ENCODE measurements around the gene CNST.
A peak's percentile ranks its signal among the peaks of the same experiment; 100 is the strongest.
"Not testable (repeated sequence)": the region's sequence is repeated elsewhere in the genome, so short reads cannot be mapped to it uniquely, and the experiment has no call there.

Gene CNST

DNA sequence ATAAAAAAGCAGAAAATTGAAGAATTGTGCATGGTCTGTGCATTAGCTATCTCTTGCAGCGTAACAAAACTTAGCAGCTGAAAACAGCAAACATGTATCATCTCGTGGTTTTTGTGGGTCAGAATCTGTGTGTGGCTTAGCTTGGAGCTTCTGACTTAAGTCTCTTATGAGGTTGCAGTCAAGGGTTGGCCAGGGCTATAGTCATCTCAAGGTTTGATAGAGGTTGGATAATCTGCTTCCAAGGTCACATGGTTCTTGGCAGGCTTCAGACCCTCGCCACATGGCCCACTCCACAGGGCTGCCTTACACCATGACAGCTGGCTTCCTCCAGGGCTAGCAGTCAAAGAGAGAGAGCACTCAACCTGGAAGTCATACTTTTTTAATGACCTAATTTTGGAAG, 35.9 kb downstream of the CNST start:
- TF ChIP-seq, protein P1, sequence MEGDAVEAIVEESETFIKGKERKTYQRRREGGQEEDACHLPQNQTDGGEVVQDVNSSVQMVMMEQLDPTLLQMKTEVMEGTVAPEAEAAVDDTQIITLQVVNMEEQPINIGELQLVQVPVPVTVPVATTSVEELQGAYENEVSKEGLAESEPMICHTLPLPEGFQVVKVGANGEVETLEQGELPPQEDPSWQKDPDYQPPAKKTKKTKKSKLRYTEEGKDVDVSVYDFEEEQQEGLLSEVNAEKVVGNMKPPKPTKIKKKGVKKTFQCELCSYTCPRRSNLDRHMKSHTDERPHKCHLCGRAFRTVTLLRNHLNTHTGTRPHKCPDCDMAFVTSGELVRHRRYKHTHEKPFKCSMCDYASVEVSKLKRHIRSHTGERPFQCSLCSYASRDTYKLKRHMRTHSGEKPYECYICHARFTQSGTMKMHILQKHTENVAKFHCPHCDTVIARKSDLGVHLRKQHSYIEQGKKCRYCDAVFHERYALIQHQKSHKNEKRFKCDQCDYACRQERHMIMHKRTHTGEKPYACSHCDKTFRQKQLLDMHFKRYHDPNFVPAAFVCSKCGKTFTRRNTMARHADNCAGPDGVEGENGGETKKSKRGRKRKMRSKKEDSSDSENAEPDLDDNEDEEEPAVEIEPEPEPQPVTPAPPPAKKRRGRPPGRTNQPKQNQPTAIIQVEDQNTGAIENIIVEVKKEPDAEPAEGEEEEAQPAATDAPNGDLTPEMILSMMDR (IDR thresholded peaks at IDR 0.05; ENCODE audit: low read depth, low read length, missing control alignments): no peak
- H3K4me3 ChIP-seq (replicated peaks; ENCODE audit: low read depth, low read length): no peak overlapping the region
- DNase-seq (ENCODE audit: extremely low read depth, low read depth): no peak

DNA sequence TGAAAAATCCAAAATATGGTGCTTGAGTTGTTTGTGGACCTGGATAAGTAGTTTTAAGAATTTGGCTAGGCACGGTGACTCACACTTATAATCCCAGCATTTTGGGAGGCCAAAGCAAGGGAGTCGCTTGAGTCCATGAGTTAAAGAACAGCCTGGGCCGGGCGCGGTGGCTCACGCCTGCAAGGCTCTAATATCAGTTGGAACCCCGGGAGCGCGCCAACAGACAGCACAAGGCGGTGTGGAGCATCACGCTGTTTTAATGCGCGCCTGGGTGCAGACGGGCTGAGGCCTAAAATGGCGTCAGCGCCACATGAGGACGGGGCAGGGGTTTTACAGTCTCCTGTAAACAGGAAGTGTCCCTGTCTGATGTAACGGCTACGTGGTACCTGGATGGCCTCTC, 39.0 kb downstream of the CNST start:
- DNase-seq (ENCODE audit: extremely low read depth, low read depth); H3K4me3 ChIP-seq (replicated peaks; ENCODE audit: low read depth, low read length): not testable (repeated sequence)

DNA sequence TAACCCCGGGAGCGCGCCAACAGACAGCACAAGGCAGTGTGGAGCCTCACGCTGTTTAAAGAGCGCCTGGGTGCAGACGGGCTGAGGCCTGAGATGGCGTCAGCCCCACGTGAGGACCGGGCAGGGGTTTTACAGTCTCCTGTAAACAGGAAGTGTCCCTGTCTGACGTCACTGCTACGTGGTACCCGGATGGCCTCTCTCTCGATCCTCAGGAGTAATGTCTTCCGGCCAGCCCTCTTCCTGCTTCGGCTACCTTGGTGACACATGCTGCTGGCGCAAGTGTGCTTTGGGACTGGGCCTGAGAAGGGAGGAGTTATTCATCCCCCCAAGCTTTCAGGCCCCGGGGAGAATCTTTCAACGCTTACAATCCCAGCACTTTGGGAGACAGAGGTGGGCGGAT, 41.2 kb downstream of the CNST start:
- TF ChIP-seq, protein P1 (IDR thresholded peaks at IDR 0.05; ENCODE audit: low read depth, low read length, missing control alignments): no peak
- no peak for DNase-seq (ENCODE audit: extremely low read depth, low read depth)
- H3K4me3 ChIP-seq (replicated peaks; ENCODE audit: low read depth, low read length): no peak overlapping the region

DNA sequence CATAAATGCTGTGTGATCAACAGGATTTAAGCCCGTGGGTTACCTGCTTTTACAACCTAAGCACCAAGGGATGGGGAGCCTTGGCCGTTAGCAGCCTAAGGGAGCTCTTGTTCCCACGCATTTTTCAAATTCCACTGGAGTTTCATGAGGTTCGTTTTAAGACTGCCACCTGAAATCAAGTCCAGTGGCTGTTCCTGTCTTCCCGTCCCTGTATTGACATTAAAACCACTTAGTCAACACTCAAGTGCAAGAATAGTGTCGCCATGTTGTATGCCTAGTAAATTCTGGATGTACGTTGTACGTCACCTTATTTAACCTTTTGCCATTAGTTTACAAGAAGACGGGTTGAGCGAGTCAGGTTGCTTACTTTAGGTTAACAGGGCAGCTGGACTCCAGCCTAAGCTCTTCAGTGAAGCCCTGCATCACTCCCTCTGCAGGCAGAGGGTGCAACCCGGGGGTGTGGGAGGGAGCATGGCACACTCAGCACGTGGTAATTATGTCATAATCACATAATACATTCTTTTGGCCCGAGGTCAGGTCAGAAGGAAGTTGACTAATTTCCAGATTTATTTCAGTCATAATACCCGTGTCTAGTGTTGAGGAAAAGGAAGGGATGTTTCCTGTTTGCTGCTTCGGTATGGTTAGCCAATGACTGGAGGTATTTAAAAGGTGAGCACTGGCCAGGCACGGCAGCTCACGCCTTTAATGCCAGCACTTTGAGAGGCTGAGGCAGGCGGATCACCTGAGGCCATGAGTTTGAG, 42.5 kb downstream of the CNST start:
- H3K4me3 ChIP-seq (replicated peaks; ENCODE audit: low read depth, low read length): no peak overlapping the region
- TF ChIP-seq, protein P1 (IDR thresholded peaks at IDR 0.05; ENCODE audit: low read depth, low read length, missing control alignments): peak; percentile 24
- peak; percentile 91 for DNase-seq (ENCODE audit: extremely low read depth, low read depth)

DNA sequence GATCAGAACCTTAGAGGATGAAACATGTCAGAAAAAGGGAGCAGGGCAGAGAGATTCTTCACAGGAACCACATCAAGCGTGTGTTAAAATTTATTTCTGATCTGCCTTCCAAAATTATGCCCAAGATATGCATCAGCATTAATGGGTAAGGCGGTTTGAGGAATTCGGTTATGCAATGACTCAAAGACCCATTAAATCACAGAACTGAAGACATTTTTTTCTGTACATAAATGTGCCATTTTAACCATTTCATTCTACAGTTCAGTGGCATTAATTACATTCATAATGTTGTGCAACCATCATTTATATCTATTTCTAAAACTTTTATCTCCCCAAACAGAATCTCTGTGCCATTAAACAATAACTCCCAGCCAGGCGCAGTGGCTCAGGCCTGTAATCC, 43.4 kb downstream of the CNST start:
- TF ChIP-seq, protein P1 (IDR thresholded peaks at IDR 0.05; ENCODE audit: low read depth, low read length, missing control alignments): no peak
- DNase-seq (ENCODE audit: extremely low read depth, low read depth): no peak
- no peak overlapping the region for H3K4me3 ChIP-seq (replicated peaks; ENCODE audit: low read depth, low read length)

DNA sequence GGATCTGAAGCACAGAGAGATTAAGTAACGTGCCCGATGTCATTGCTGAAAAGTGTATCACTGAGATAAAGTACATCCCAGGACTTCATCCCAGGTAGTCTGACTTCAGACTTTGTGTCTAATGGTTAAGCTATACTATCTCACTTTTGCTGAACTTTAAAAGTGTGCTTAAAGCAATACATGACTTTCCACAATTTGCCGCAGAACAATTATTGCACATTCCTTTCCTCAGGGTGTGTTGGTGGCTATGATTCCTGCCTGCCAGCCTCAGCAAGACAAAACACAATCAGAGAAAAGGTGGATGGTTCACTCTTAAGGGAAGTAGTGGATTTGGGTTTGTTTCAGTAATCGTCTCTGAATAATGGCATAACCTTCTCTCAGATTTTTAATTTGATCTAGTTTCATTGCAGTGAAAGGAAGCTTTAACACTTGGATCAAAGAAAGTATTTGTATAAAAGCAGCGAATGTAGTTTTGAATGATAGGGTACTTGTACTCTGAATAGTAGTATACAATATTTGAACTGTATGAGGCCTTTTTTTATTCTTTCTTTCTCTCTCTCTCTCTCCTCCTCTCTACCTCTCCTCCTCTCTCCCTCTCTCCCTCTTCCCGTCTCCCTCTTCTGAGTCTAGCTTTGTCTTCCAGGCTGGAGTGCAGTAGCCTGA, 47.0 kb downstream of the CNST start:
- no peak overlapping the region for H3K4me3 ChIP-seq (replicated peaks; ENCODE audit: low read depth, low read length)
- no peak for DNase-seq (ENCODE audit: extremely low read depth, low read depth)
- TF ChIP-seq, protein P1 (IDR thresholded peaks at IDR 0.05; ENCODE audit: low read depth, low read length, missing control alignments): no peak

DNA sequence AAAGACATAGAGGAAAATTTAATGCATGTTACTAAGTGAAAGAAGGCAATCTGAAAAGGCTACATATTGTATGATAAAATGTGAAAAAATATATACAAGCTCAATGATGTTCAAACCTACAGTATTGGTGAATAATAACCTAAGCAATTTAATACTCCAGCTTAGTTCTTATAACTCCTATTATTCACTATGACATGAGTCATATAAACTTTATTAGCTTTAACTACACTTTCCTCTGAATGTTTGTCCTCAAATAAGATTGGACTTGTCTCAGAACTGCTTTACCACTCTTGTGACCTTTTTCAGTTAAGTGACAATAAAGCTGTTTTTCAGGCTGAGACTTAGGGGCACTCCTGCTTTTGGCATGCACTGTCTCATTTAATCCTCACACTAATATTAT, 50.9 kb downstream of the CNST start:
- DNase-seq (ENCODE audit: extremely low read depth, low read depth): no peak
- no peak overlapping the region for H3K4me3 ChIP-seq (replicated peaks; ENCODE audit: low read depth, low read length)
- TF ChIP-seq, protein P1 (IDR thresholded peaks at IDR 0.05; ENCODE audit: low read depth, low read length, missing control alignments): no peak
